ENCODE measurements around the gene PRICKLE1. TPM values are rescaled to one million over a fixed set of nuclear protein-coding genes. Genes with fewer than 3 reads are reported as not detected.
A peak's percentile ranks its signal among the peaks of the same experiment; 100 is the strongest.

The PRICKLE1 gene
- total and polyA plus RNA-seq, 2 of the 4 experiments (the other 2 are of a cell fraction) = 21.3 to 21.7 TPM

GRCh38 chr12:42603246-42603990 lies 13.9 kb upstream of the PRICKLE1 start:
- no peak overlapping the region for H2AK9ac ChIP-seq (replicated peaks; ENCODE audit: low read depth, low read length, poor library complexity)
- H4K5ac ChIP-seq (ENCODE audit: low read depth, low read length) = no peak overlapping the region
- no peak overlapping the region for H3K27ac ChIP-seq (ENCODE audit: insufficient read depth, low read length)
- peak overlapping the region; percentile 47 for H2AFZ ChIP-seq (replicated peaks; ENCODE audit: low read length, poor library complexity)
- POLR2A ChIA-PET (ENCODE audit: unreplicated experiment) = no interaction called here
- H2BK15ac ChIP-seq (ENCODE audit: low read depth, low read length) = no peak overlapping the region
- ATAC-seq (ENCODE audit: low read depth) (no peak), DNase-seq (no peak)
- H3K56ac ChIP-seq (ENCODE audit: extremely low read depth, insufficient read depth, low read length) = no peak overlapping the region
- H2BK5ac ChIP-seq (ENCODE audit: low read depth, low read length, poor library complexity, severe bottlenecking) = no peak overlapping the region
- H2AK5ac ChIP-seq (ENCODE audit: low read depth, low read length) = no peak overlapping the region
- no peaks in the 10 kb centered on the region for H3K9me1 ChIP-seq (ENCODE audit: insufficient read depth, low read length)
- no peaks in the 10 kb centered on the region for H3K9me3 ChIP-seq (ENCODE audit: control insufficient read depth, insufficient read depth, low read length)
- H3K14ac ChIP-seq (replicated peaks; ENCODE audit: low read depth, low read length) = no peak overlapping the region
- dilution Hi-C loops (cut with HindIII; ENCODE audit: low sequenced_read_pairs, unreplicated experiment) (no loop called here), in situ Hi-C loops (cut with MboI; ENCODE audit: low sequenced_read_pairs) (no loop called here), intact Hi-C loops (cut with micrococcal nuclease) (no loop called here)
- H2BK120ac ChIP-seq (ENCODE audit: low read depth, low read length) = no peak overlapping the region
- H3K23ac ChIP-seq (ENCODE audit: low read depth, low read length) = no peak overlapping the region
- no peak overlapping the region for H3K9ac ChIP-seq (ENCODE audit: low read depth, low read length)
- BruUV-seq (replicated peaks) = no TSS peak
- TF ChIP-seq SMC3 (IDR thresholded peaks at IDR 0.05; ENCODE audit: low read depth, low read length) (no peak), MXI1 (IDR thresholded peaks at IDR 0.05; ENCODE audit: borderline replicate concordance, low read depth, low read length) (no peak), USF2 (IDR thresholded peaks at IDR 0.05; ENCODE audit: low read depth, low read length) (no peak), CEBPB (IDR thresholded peaks at IDR 0.05; ENCODE audit: low read depth, low read length) (no peak), MAFK (IDR thresholded peaks at IDR 0.05; ENCODE audit: low read depth, low read length) (no peak), CHD1 (IDR thresholded peaks at IDR 0.05; ENCODE audit: low read depth, low read length) (no peak), RCOR1 (IDR thresholded peaks at IDR 0.05; ENCODE audit: insufficient replicate concordance, low read length) (no peak), NFE2L2 (IDR thresholded peaks at IDR 0.05; ENCODE audit: low read depth, low read length) (no peak)
- no peak overlapping the region for H3K4ac ChIP-seq (ENCODE audit: low read depth, low read length)
- H3K4me1 ChIP-seq (ENCODE audit: control insufficient read depth, insufficient read depth, low read length) = no peaks in the 10 kb centered on the region; the same call in 1 of the 2 replicates
- H3K4me2 ChIP-seq (ENCODE audit: low read depth, low read length) = no peak overlapping the region
- H4K91ac ChIP-seq (ENCODE audit: insufficient read depth, low read depth, low read length) = no peak overlapping the region
- no peaks in the 10 kb centered on the region for H3K79me1 ChIP-seq (ENCODE audit: low read depth in 1 of 2, low read length in 2 of 2)
- H3K36me3 ChIP-seq (ENCODE audit: control insufficient read depth, insufficient read depth, low read length) = no peaks in the 10 kb centered on the region
- no peak overlapping the region for H3K18ac ChIP-seq (ENCODE audit: low read depth, low read length)
- no peaks in the 10 kb centered on the region for H4K20me1 ChIP-seq (ENCODE audit: insufficient read depth, low read length)
- H3K4me3 ChIP-seq (ENCODE audit: insufficient read depth, low read depth, low read length) = no peak overlapping the region
- CTCF ChIA-PET = no interaction called here
- WGBS, 2 experiments (ENCODE audit: extremely low coverage in 2 of 2, insufficient read length in 1 of 2) = 29% methylated on average over 1 of the region's 6 CpGs; no CpG with 5 or more reads in 1 of the 2 experiments
- no peak overlapping the region for H2BK20ac ChIP-seq (ENCODE audit: low read depth, low read length)
- no peak overlapping the region for H4K8ac ChIP-seq (ENCODE audit: low read depth in 2 of 2, low read length in 2 of 2)
- peaks cover 8% of the 10 kb centered on the region for H3K27me3 ChIP-seq (ENCODE audit: control insufficient read depth, insufficient read depth, low read length)
